WTC11 (cell line): ENCODE data around the gene CDC6.

Experiments used
- CBFB ChIP-seq: sonication (generic); formaldehyde crosslinking; IDR thresholded peaks from 2 replicates; pipeline ENCODE4 v1.8.1; 2022; ENCODE audit warnings: mild to moderate bottlenecking, low read depth, missing genetic modification reagents
- GABPB1 ChIP-seq: sonication (generic); formaldehyde crosslinking; IDR thresholded peaks from 2 replicates; pipeline ENCODE4 v1.8.1; 2023; ENCODE audit warnings: mild to moderate bottlenecking, missing genetic modification reagents
- STAT6 ChIP-seq: sonication (generic); formaldehyde crosslinking; conservative IDR thresholded peaks from 2 replicates; pipeline ENCODE4 v1.8.1; 2023; ENCODE audit warnings: mild to moderate bottlenecking, low read depth, missing genetic modification reagents, moderate library complexity
- TCF7 ChIP-seq: sonication (generic); formaldehyde crosslinking; IDR thresholded peaks from 2 replicates; pipeline ENCODE4 v1.8.0; 2022; ENCODE audit warnings: mild to moderate bottlenecking, low read depth, missing genetic modification reagents, moderate library complexity
- TF ChIP-seq, protein P1 (sequence below): sonication (generic); formaldehyde crosslinking; IDR thresholded peaks from 2 replicates; pipeline ENCODE4 v1.8.0; 2023; ENCODE audit warnings: missing genetic modification reagents, mild to moderate bottlenecking, borderline replicate concordance
- TF ChIP-seq, protein P2 (sequence below): fragments of 200-600 bp; IDR thresholded peaks from 2 replicates; pipeline ENCODE4 v1.8.0; 2022; ENCODE audit warnings: antibody characterized with exemption
- TF ChIP-seq, protein P3 (sequence below): sonication (generic); formaldehyde crosslinking; IDR thresholded peaks from 2 replicates; pipeline ENCODE4 v1.8.1; 2023; ENCODE audit warnings: mild to moderate bottlenecking, moderate library complexity, missing genetic modification reagents

- TF ChIP-seq GABPB1 (no peak), STAT6 (no peak), TCF7 (CRISPR knock-in tag) (no peak), CBFB (CRISPR knock-in tag) (no peak)
- TF ChIP-seq, protein P1, sequence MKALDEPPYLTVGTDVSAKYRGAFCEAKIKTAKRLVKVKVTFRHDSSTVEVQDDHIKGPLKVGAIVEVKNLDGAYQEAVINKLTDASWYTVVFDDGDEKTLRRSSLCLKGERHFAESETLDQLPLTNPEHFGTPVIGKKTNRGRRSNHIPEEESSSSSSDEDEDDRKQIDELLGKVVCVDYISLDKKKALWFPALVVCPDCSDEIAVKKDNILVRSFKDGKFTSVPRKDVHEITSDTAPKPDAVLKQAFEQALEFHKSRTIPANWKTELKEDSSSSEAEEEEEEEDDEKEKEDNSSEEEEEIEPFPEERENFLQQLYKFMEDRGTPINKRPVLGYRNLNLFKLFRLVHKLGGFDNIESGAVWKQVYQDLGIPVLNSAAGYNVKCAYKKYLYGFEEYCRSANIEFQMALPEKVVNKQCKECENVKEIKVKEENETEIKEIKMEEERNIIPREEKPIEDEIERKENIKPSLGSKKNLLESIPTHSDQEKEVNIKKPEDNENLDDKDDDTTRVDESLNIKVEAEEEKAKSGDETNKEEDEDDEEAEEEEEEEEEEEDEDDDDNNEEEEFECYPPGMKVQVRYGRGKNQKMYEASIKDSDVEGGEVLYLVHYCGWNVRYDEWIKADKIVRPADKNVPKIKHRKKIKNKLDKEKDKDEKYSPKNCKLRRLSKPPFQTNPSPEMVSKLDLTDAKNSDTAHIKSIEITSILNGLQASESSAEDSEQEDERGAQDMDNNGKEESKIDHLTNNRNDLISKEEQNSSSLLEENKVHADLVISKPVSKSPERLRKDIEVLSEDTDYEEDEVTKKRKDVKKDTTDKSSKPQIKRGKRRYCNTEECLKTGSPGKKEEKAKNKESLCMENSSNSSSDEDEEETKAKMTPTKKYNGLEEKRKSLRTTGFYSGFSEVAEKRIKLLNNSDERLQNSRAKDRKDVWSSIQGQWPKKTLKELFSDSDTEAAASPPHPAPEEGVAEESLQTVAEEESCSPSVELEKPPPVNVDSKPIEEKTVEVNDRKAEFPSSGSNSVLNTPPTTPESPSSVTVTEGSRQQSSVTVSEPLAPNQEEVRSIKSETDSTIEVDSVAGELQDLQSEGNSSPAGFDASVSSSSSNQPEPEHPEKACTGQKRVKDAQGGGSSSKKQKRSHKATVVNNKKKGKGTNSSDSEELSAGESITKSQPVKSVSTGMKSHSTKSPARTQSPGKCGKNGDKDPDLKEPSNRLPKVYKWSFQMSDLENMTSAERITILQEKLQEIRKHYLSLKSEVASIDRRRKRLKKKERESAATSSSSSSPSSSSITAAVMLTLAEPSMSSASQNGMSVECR (CRISPR knock-in tag): no peak
- TF ChIP-seq, protein P2, sequence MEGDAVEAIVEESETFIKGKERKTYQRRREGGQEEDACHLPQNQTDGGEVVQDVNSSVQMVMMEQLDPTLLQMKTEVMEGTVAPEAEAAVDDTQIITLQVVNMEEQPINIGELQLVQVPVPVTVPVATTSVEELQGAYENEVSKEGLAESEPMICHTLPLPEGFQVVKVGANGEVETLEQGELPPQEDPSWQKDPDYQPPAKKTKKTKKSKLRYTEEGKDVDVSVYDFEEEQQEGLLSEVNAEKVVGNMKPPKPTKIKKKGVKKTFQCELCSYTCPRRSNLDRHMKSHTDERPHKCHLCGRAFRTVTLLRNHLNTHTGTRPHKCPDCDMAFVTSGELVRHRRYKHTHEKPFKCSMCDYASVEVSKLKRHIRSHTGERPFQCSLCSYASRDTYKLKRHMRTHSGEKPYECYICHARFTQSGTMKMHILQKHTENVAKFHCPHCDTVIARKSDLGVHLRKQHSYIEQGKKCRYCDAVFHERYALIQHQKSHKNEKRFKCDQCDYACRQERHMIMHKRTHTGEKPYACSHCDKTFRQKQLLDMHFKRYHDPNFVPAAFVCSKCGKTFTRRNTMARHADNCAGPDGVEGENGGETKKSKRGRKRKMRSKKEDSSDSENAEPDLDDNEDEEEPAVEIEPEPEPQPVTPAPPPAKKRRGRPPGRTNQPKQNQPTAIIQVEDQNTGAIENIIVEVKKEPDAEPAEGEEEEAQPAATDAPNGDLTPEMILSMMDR: no peak
- TF ChIP-seq, protein P3, sequence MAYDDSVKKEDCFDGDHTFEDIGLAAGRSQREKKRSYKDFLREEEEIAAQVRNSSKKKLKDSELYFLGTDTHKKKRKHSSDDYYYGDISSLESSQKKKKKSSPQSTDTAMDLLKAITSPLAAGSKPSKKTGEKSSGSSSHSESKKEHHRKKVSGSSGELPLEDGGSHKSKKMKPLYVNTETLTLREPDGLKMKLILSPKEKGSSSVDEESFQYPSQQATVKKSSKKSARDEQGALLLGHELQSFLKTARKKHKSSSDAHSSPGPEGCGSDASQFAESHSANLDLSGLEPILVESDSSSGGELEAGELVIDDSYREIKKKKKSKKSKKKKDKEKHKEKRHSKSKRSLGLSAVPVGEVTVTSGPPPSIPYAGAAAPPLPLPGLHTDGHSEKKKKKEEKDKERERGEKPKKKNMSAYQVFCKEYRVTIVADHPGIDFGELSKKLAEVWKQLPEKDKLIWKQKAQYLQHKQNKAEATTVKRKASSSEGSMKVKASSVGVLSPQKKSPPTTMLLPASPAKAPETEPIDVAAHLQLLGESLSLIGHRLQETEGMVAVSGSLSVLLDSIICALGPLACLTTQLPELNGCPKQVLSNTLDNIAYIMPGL: no peak
Measured at GRCh38 chr17:40242774-40243173, 44.9 kb upstream of the CDC6 start.
